GM12878 (cell line): Measurements from ENCODE around the gene SFTPB. TPM values are rescaled to one million over a fixed set of nuclear protein-coding genes. Genes with fewer than 3 reads are reported as not detected.

ENCODE experiments used
- BMI1 ChIP-seq: fragments of 450-650 bp; IDR thresholded peaks from 2 replicates; pipeline ENCODE4 v1.6.1; 2016; ENCODE audit warnings: mild to moderate bottlenecking, moderate library complexity, borderline replicate concordance
- BRCA1 ChIP-seq: IDR thresholded peaks from 2 replicates; pipeline ENCODE4 v1.6.1; 2011; ENCODE audit warnings: low read depth, low read length, improper control_type of control experiment
- CEBPB ChIP-seq, 2 experiments: fragments of 150-350 bp in 1 of 2; IDR thresholded peaks; 2 replicates each; pipeline ENCODE4 v1.6.1; 2012 to 2014; ENCODE audit warnings: low read depth in 2 of 2, low read length in 2 of 2, borderline replicate concordance in 1 of 2, inconsistent platforms in 1 of 2
- CHD2 ChIP-seq: IDR thresholded peaks from 2 replicates; pipeline ENCODE4 v1.6.1; 2011; ENCODE audit warnings: low read depth, low read length, improper control_type of control experiment, borderline replicate concordance
- HSF1 ChIP-seq: fragments of 150-350 bp; IDR thresholded peaks from 2 replicates; pipeline ENCODE4 v1.6.1; 2014; ENCODE audit warnings: mild to moderate bottlenecking, low read depth, low read length
- PKNOX1 ChIP-seq: fragments of 450-650 bp; IDR thresholded peaks from 2 replicates; pipeline ENCODE4 v1.6.1; 2016; ENCODE audit warnings: mild to moderate bottlenecking
- RB1 ChIP-seq: fragments of 450-650 bp; formaldehyde crosslinking; IDR thresholded peaks from 2 replicates; pipeline ENCODE4 v1.6.1; 2017; ENCODE audit warnings: mild to moderate bottlenecking, borderline replicate concordance
- SKIL ChIP-seq: fragments of 450-650 bp; IDR thresholded peaks from 2 replicates; pipeline ENCODE4 v1.6.1; 2017; ENCODE audit warnings: mild to moderate bottlenecking, low read depth, inconsistent platforms; ENCODE audit not compliant: poor library complexity, severe bottlenecking
- ZNF274 ChIP-seq: IDR thresholded peaks from one replicate; pipeline ENCODE4 v1.8.0; 2011; ENCODE audit not compliant: insufficient read length, insufficient read depth
- polyA plus RNA-seq, 11 experiments: library from polyadenylated mRNA; depleted of rRNA in 4 of 11; unstranded in 6 of 11; stranded (reverse) in 5 of 11; fragments of >200 nt; fragmentation: Nextera tagmentation in 4 of 11; fragmentation: Illumina TruSeq in 1 of 11; extraction: Ambion mirVana in 4 of 11; extraction: Trizol in 1 of 11; gene quantifications; 1 replicate in 1 of 11; 2 replicates in 10 of 11; pipeline versions ENCODE4 v1.2.1 to v1.2.3, GENCODE V29; 2011 to 2016; ENCODE audit warnings: inconsistent platforms in 2 of 11, missing spikeins in 2 of 11, low read depth in 1 of 11
- total RNA-seq, 4 experiments: library from RNA; depleted of rRNA in 3 of 4; stranded (reverse); fragments of >200 nt in 3 of 4; fragmentation: Illumina TruSeq in 1 of 4; extraction: Trizol in 1 of 4; gene quantifications; 2 replicates each; pipeline versions ENCODE4 v1.2.1 to v1.2.3, GENCODE V29; 2013 to 2021
- TF ChIP-seq, protein P1 (sequence below): IDR thresholded peaks from 2 replicates; pipeline ENCODE4 v1.6.1; 2012; ENCODE audit warnings: improper control_type of control experiment, low read depth, low read length; ENCODE audit not compliant: insufficient replicate concordance
- TF ChIP-seq, protein P2 (sequence below): IDR thresholded peaks from 2 replicates; pipeline ENCODE4 v1.6.1; 2012; ENCODE audit warnings: low read depth, low read length, improper control_type of control experiment
- TF ChIP-seq, protein P3 (sequence below): fragments of 450-650 bp; formaldehyde crosslinking; IDR thresholded peaks from 2 replicates; pipeline ENCODE4 v1.5.0; 2022; ENCODE audit warnings: mild to moderate bottlenecking, missing genetic modification characterization

SFTPB gene
- total and polyA plus RNA-seq, 10 of the 15 experiments (the other 5 are each of a cell fraction or from before 2014, with no cell fraction given), result 0.02 to 5.3 TPM; not detected in 8

DNA sequence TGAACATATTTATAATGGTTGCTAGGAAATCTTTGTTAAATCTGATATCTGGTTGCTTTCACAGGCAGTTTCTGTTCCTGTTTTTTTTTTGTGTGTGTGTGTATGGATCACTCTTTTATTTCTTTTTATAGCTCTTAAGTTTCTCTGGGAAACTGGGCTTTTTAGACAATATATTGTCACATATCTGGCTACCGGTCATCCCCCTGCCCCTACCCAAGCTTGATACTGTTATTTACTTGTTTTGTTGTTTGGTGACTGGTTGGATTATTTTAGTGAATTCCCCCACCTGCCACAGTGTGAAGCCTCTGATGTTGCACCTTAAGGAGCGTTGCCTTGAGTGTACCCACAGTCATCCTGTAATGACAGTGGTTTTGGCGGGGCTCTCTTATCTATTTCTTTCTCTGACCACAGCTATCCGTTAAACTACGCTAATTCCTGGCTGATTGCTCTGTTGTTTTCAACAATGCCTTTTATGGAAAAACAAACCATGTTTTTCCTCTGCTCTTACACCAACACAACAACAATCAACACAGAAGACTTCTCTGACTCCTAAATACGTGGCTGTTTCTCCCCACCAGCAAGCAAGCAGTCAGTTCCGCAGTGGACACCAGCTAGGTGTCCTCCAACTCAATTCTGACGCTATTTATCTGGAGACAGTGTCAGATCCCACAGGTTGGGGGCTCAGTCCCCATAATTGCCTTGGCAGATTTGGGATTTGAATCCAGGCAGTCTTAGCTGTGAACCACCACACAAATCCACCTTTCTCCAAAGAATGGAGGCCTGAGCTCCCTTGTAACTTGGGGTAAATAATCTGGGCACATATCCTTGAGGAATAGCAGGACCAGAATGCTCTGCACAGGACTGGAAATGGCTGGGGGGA is 37.0 kb upstream of the SFTPB start (continued):
- peak; percentile 52 for TF ChIP-seq SKIL
- peak; percentile 26; the same call in 1 of the 2 replicates for TF ChIP-seq CHD2
- TF ChIP-seq, protein P1, sequence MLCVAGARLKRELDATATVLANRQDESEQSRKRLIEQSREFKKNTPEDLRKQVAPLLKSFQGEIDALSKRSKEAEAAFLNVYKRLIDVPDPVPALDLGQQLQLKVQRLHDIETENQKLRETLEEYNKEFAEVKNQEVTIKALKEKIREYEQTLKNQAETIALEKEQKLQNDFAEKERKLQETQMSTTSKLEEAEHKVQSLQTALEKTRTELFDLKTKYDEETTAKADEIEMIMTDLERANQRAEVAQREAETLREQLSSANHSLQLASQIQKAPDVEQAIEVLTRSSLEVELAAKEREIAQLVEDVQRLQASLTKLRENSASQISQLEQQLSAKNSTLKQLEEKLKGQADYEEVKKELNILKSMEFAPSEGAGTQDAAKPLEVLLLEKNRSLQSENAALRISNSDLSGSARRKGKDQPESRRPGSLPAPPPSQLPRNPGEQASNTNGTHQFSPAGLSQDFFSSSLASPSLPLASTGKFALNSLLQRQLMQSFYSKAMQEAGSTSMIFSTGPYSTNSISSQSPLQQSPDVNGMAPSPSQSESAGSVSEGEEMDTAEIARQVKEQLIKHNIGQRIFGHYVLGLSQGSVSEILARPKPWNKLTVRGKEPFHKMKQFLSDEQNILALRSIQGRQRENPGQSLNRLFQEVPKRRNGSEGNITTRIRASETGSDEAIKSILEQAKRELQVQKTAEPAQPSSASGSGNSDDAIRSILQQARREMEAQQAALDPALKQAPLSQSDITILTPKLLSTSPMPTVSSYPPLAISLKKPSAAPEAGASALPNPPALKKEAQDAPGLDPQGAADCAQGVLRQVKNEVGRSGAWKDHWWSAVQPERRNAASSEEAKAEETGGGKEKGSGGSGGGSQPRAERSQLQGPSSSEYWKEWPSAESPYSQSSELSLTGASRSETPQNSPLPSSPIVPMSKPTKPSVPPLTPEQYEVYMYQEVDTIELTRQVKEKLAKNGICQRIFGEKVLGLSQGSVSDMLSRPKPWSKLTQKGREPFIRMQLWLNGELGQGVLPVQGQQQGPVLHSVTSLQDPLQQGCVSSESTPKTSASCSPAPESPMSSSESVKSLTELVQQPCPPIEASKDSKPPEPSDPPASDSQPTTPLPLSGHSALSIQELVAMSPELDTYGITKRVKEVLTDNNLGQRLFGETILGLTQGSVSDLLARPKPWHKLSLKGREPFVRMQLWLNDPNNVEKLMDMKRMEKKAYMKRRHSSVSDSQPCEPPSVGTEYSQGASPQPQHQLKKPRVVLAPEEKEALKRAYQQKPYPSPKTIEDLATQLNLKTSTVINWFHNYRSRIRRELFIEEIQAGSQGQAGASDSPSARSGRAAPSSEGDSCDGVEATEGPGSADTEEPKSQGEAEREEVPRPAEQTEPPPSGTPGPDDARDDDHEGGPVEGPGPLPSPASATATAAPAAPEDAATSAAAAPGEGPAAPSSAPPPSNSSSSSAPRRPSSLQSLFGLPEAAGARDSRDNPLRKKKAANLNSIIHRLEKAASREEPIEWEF, result peak; percentile 66
- TF ChIP-seq, protein P2, sequence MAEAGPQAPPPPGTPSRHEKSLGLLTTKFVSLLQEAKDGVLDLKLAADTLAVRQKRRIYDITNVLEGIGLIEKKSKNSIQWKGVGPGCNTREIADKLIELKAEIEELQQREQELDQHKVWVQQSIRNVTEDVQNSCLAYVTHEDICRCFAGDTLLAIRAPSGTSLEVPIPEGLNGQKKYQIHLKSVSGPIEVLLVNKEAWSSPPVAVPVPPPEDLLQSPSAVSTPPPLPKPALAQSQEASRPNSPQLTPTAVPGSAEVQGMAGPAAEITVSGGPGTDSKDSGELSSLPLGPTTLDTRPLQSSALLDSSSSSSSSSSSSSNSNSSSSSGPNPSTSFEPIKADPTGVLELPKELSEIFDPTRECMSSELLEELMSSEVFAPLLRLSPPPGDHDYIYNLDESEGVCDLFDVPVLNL, result no peak
- TF ChIP-seq HSF1, result no peak
- TF ChIP-seq ZNF274, result no peak
- no peak; the same call in 1 of the 2 replicates for TF ChIP-seq PKNOX1
- TF ChIP-seq, protein P3, sequence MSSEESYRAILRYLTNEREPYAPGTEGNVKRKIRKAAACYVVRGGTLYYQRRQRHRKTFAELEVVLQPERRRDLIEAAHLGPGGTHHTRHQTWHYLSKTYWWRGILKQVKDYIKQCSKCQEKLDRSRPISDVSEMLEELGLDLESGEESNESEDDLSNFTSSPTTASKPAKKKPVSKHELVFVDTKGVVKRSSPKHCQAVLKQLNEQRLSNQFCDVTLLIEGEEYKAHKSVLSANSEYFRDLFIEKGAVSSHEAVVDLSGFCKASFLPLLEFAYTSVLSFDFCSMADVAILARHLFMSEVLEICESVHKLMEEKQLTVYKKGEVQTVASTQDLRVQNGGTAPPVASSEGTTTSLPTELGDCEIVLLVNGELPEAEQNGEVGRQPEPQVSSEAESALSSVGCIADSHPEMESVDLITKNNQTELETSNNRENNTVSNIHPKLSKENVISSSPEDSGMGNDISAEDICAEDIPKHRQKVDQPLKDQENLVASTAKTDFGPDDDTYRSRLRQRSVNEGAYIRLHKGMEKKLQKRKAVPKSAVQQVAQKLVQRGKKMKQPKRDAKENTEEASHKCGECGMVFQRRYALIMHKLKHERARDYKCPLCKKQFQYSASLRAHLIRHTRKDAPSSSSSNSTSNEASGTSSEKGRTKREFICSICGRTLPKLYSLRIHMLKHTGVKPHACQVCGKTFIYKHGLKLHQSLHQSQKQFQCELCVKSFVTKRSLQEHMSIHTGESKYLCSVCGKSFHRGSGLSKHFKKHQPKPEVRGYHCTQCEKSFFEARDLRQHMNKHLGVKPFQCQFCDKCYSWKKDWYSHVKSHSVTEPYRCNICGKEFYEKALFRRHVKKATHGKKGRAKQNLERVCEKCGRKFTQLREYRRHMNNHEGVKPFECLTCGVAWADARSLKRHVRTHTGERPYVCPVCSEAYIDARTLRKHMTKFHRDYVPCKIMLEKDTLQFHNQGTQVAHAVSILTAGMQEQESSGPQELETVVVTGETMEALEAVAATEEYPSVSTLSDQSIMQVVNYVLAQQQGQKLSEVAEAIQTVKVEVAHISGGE (CRISPR knock-in tag), result no peak
- peak; percentile 83; the same call in 1 of the 2 replicates for TF ChIP-seq BMI1
- TF ChIP-seq BRCA1, result no peak
- no peak for TF ChIP-seq CEBPB (IDR thresholded peaks at IDR 0.05; ENCODE audit: borderline replicate concordance in 1 of 2, low read depth in 2 of 2, low read length in 2 of 2)
- TF ChIP-seq RB1, result peak; percentile 57; the same call in 1 of the 2 replicates
